Parathyroid adenoma (tissue), 2 donors: ENCODE data around the gene DNAI2.

Source experiments
- H2AFZ ChIP-seq: fragments of 300-600 bp; sonication (generic); one replicate; pipeline ENCODE4 v1.7.0; 2017; ENCODE audit warnings: antibody characterized with exemption, mild to moderate bottlenecking
- H3K27ac ChIP-seq: fragments of 300-600 bp; sonication (generic); one replicate; pipeline ENCODE4 v1.7.0; 2017
- H3K27me3 ChIP-seq: fragments of 300-600 bp; sonication (generic); one replicate; pipeline ENCODE4 v1.7.0; 2017; ENCODE audit warnings: low read length; ENCODE audit not compliant: control insufficient read depth, insufficient read depth
- H3K36me3 ChIP-seq: fragments of 300-600 bp; sonication (generic); one replicate; pipeline ENCODE4 v1.7.0; 2017; ENCODE audit warnings: low read length; ENCODE audit not compliant: control insufficient read depth, insufficient read depth
- H3K4me1 ChIP-seq: fragments of 300-600 bp; sonication (generic); one replicate; pipeline ENCODE4 v1.7.0; 2017; ENCODE audit warnings: control low read depth
- H3K4me2 ChIP-seq: fragments of 300-600 bp; sonication (generic); one replicate; pipeline ENCODE4 v1.7.0; 2017; ENCODE audit warnings: low read length
- H3K4me3 ChIP-seq: fragments of 300-600 bp; sonication (generic); one replicate; pipeline ENCODE4 v1.7.0; 2017; ENCODE audit warnings: low read depth, low read length
- H3K79me2 ChIP-seq: fragments of 300-600 bp; sonication (generic); one replicate; pipeline ENCODE4 v1.7.0; 2017; ENCODE audit warnings: control low read depth
- H3K9ac ChIP-seq: fragments of 300-600 bp; sonication (generic); one replicate; pipeline ENCODE4 v1.7.0; 2017; ENCODE audit warnings: mild to moderate bottlenecking
- H3K9me3 ChIP-seq: fragments of 300-600 bp; sonication (generic); one replicate; pipeline ENCODE4 v1.7.0; 2017; ENCODE audit warnings: low read length; ENCODE audit not compliant: control insufficient read depth
- TF ChIP-seq, protein P1 (sequence below): fragments of 300-600 bp; sonication (generic); IDR thresholded peaks from one replicate; pipeline ENCODE4 v1.7.0; 2017; ENCODE audit warnings: antibody characterized with exemption, mild to moderate bottlenecking
- donor health status: primary hyperparathyroidism.

Gene DNAI2

GRCh38 chr17:74250324-74250995, 23.6 kb upstream of the DNAI2 start:
- no peaks in the 10 kb centered on the region for H3K36me3 ChIP-seq
- no peak overlapping the region for H3K4me3 ChIP-seq
- H3K27ac ChIP-seq, result no peak overlapping the region
- no peaks in the 10 kb centered on the region for H3K4me1 ChIP-seq
- H3K9me3 ChIP-seq, result no peaks in the 10 kb centered on the region
- H3K4me2 ChIP-seq, result no peak overlapping the region
- H3K27me3 ChIP-seq, result no peaks in the 10 kb centered on the region
- no peak overlapping the region for H2AFZ ChIP-seq
- H3K9ac ChIP-seq, result no peak overlapping the region
- no peaks in the 10 kb centered on the region for H3K79me2 ChIP-seq
- TF ChIP-seq, protein P1, sequence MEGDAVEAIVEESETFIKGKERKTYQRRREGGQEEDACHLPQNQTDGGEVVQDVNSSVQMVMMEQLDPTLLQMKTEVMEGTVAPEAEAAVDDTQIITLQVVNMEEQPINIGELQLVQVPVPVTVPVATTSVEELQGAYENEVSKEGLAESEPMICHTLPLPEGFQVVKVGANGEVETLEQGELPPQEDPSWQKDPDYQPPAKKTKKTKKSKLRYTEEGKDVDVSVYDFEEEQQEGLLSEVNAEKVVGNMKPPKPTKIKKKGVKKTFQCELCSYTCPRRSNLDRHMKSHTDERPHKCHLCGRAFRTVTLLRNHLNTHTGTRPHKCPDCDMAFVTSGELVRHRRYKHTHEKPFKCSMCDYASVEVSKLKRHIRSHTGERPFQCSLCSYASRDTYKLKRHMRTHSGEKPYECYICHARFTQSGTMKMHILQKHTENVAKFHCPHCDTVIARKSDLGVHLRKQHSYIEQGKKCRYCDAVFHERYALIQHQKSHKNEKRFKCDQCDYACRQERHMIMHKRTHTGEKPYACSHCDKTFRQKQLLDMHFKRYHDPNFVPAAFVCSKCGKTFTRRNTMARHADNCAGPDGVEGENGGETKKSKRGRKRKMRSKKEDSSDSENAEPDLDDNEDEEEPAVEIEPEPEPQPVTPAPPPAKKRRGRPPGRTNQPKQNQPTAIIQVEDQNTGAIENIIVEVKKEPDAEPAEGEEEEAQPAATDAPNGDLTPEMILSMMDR, result no peak

DNA sequence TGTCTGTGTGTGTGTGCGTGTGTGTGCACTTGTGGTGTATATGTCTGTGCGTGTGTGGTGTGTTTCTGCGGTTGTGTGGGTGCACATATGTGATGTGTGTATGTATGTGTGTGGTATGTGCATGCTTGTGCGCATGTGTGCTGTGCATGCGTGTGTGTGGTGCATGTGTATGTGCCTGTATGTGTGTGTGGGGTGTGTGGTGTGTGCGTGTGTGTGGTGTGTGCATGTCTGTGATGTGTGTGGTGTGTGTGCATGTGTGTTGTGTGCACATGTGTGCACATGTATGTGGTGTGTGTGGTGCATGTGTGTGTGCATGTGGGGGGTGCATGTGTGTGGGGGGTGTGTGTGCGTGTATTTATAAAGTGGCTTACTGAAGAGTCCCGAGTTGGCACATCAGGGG, 23.0 kb upstream of the DNAI2 start:
- Histone ChIP-seq H3K9ac (no peak overlapping the region), H3K36me3 (no peaks in the 10 kb centered on the region), H3K27ac (no peak overlapping the region), H3K9me3 (no peaks in the 10 kb centered on the region), H2AFZ (no peak overlapping the region), H3K4me1 (no peaks in the 10 kb centered on the region), H3K27me3 (no peaks in the 10 kb centered on the region), H3K4me3 (no peak overlapping the region), H3K4me2 (no peak overlapping the region), H3K79me2 (no peaks in the 10 kb centered on the region)
- TF ChIP-seq, protein P1, result no peak

GRCh38 chr17:74251569-74251968, 22.5 kb upstream of the DNAI2 start:
- Histone ChIP-seq H3K27me3 (no peaks in the 10 kb centered on the region), H3K79me2 (no peaks in the 10 kb centered on the region), H3K4me1 (no peaks in the 10 kb centered on the region), H3K4me3 (no peak overlapping the region), H3K36me3 (no peaks in the 10 kb centered on the region), H3K27ac (no peak overlapping the region), H3K9ac (no peak overlapping the region), H2AFZ (no peak overlapping the region), H3K4me2 (no peak overlapping the region), H3K9me3 (no peaks in the 10 kb centered on the region)
- TF ChIP-seq, protein P1, result no peak

DNA sequence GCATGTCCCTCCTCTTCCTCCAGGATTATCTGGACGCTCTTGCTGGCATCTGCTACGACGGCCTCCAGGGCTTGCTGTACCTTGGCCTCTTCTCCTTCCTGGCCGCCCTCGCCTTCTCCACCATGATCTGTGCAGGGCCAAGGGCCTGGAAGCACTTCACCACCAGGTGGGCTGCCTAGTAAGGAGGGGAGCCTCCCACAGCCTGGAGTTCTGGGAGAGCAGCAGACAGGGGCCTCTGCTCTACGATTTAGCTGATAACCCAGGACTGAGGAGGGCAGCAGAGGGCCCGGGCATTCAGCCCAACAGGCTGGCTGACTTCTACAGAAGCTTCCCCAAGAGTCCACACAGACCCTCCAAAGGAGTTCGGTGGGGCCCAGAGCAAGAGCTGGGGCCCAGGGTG, 21.8 kb upstream of the DNAI2 start:
- Histone ChIP-seq H3K9ac (no peak overlapping the region), H3K4me2 (no peak overlapping the region), H3K36me3 (no peaks in the 10 kb centered on the region), H2AFZ (no peak overlapping the region), H3K79me2 (no peaks in the 10 kb centered on the region), H3K4me1 (no peaks in the 10 kb centered on the region), H3K9me3 (no peaks in the 10 kb centered on the region), H3K4me3 (no peak overlapping the region), H3K27me3 (no peaks in the 10 kb centered on the region), H3K27ac (no peak overlapping the region)
- TF ChIP-seq, protein P1, result no peak

DNA sequence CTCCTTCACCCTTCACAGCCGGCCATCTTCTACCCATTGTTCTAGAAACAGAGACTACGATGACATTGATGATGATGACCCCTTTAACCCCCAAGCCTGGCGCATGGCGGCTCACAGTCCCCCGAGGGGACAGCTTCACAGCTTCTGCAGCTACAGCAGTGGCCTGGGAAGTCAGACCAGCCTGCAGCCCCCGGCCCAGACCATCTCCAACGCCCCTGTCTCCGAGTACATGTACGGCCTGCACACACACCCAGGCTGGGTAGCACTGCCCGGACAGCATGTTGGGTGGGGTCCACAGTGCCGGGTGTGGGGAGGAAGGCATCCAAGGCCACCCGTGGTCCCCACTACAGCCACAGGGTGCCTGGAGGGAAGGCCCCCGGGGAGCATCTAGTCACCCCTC, 21.0 kb upstream of the DNAI2 start:
- Histone ChIP-seq H3K4me3 (no peak overlapping the region), H3K9ac (no peak overlapping the region), H2AFZ (no peak overlapping the region), H3K9me3 (no peaks in the 10 kb centered on the region), H3K79me2 (no peaks in the 10 kb centered on the region), H3K27me3 (no peaks in the 10 kb centered on the region), H3K4me1 (no peaks in the 10 kb centered on the region), H3K4me2 (no peak overlapping the region), H3K36me3 (no peaks in the 10 kb centered on the region), H3K27ac (no peak overlapping the region)
- TF ChIP-seq, protein P1, result no peak
